Measurements from ENCODE around the gene GNPNAT1. TPM values are rescaled to one million over a fixed set of nuclear protein-coding genes. Genes with fewer than 3 reads are reported as not detected.

GNPNAT1 gene
- total and polyA plus RNA-seq, 3 donors from 2014 or later: 18.7 to 37.6 (median 19.9) TPM

DNA sequence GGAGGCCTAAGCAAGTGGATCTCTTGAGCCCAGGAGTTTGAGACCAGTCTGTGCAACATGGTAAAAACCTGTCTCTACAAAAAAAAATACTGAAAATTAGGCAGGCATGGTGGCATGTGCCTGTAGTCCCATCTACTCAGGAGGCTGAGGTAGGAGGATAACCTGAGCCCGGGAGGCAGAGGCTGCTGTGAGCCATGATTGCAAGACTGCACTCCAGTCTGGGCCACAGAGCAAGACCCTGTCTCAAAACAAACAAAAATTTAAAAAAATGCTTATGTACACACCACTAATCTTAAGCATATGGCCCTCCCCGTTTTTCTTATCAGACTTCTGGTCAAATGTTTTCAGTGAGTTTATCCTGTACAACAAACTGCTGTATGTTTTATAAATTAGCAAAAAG lies 1.7 kb upstream of the GNPNAT1 start:
- Histone ChIP-seq H3K27me3 (no peaks in the 10 kb centered on the region), H3K4me1 (peaks cover 8% of the 10 kb centered on the region), H3K27ac (no peak overlapping the region), H3K36me3 (ENCODE audit: low read depth, missing control alignments) (no peaks in the 10 kb centered on the region), H3K9me3 (no peaks in the 10 kb centered on the region), H3K4me3 (no peak overlapping the region)
- WGBS, 2 donors: 65 to 71% methylated on average over 2 of the region's 2 CpGs
- TF ChIP-seq POLR2A (IDR thresholded peaks at IDR 0.05): no peak
- TF ChIP-seq, protein P1, sequence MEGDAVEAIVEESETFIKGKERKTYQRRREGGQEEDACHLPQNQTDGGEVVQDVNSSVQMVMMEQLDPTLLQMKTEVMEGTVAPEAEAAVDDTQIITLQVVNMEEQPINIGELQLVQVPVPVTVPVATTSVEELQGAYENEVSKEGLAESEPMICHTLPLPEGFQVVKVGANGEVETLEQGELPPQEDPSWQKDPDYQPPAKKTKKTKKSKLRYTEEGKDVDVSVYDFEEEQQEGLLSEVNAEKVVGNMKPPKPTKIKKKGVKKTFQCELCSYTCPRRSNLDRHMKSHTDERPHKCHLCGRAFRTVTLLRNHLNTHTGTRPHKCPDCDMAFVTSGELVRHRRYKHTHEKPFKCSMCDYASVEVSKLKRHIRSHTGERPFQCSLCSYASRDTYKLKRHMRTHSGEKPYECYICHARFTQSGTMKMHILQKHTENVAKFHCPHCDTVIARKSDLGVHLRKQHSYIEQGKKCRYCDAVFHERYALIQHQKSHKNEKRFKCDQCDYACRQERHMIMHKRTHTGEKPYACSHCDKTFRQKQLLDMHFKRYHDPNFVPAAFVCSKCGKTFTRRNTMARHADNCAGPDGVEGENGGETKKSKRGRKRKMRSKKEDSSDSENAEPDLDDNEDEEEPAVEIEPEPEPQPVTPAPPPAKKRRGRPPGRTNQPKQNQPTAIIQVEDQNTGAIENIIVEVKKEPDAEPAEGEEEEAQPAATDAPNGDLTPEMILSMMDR (IDR thresholded peaks at IDR 0.05): no peak
- intact Hi-C loops (cut with DNase I; ENCODE audit: low total_unique reads): no loop called here
- DNase-seq: no peak

DNA sequence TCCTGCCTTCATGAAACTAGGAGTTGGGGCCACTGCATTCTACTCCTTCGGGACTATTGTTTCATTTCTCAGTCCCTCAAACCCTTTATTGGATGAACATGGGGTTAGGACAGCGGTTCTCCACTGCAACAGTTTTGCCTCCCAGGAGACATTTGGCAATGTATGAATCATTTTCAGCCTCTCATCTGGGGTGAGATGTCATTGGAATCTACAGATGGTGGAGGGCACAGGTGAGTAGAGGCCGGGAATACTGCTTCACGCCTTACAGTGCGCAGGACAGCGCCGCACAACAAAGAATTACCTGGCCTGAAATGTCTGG lies 649 bp upstream of the GNPNAT1 start:
- peak overlapping the region; percentile 81 to 90 for H3K27ac ChIP-seq
- no peaks in the 10 kb centered on the region for H3K9me3 ChIP-seq
- 27 to 54% methylated on average over 7 of the region's 7 CpGs for WGBS, 2 donors
- intact Hi-C loops (cut with DNase I; ENCODE audit: low total_unique reads): no loop called here
- H3K27me3 ChIP-seq: no peaks in the 10 kb centered on the region
- no peak for DNase-seq
- no peak for TF ChIP-seq POLR2A (IDR thresholded peaks at IDR 0.05)
- TF ChIP-seq, protein P1 (IDR thresholded peaks at IDR 0.05): no peak
- peak overlapping the region; percentile 76 to 79 for H3K4me3 ChIP-seq
- H3K4me1 ChIP-seq: peaks cover 11% of the 10 kb centered on the region
- H3K36me3 ChIP-seq (ENCODE audit: low read depth, missing control alignments): no peaks in the 10 kb centered on the region

DNA sequence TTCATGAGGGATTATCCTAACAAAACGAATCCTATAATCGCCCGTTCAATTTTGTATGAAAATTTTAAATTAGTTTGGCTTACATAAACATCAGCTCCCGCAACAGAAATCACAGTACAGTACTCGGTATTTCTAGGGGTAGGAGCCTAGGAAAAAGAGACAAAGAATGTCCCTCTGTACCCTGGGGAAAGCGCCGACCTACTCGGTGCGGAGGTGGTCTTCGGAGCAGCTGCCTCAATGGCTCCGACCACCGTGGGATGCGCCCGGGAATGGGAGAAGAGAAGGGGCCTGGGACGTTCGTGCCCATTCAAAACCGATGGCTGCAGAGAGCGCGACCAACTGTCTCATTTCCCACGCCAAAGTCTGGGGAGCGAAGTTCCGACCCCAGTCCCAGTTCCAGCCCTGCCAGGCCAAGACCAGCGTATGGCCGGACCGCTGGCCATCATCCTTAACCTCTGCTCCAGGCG lies 618 bp downstream of the GNPNAT1 start:
- H3K4me3 ChIP-seq: peak overlapping the region; percentile 76 to 79
- WGBS, 2 donors: 2 to 3% methylated on average over 11 to 26 of the region's 26 CpGs
- H3K4me1 ChIP-seq: peaks cover 11% of the 10 kb centered on the region
- H3K36me3 ChIP-seq (ENCODE audit: low read depth, missing control alignments): no peaks in the 10 kb centered on the region
- no peaks in the 10 kb centered on the region for H3K9me3 ChIP-seq
- intact Hi-C loops (cut with DNase I; ENCODE audit: low total_unique reads): no loop called here
- H3K27me3 ChIP-seq: no peaks in the 10 kb centered on the region
- H3K27ac ChIP-seq: peak overlapping the region; percentile 81 to 90
- TF ChIP-seq, protein P1 (IDR thresholded peaks at IDR 0.05): no peak
- TF ChIP-seq POLR2A (IDR thresholded peaks at IDR 0.05): no peak
- no peak for DNase-seq

DNA sequence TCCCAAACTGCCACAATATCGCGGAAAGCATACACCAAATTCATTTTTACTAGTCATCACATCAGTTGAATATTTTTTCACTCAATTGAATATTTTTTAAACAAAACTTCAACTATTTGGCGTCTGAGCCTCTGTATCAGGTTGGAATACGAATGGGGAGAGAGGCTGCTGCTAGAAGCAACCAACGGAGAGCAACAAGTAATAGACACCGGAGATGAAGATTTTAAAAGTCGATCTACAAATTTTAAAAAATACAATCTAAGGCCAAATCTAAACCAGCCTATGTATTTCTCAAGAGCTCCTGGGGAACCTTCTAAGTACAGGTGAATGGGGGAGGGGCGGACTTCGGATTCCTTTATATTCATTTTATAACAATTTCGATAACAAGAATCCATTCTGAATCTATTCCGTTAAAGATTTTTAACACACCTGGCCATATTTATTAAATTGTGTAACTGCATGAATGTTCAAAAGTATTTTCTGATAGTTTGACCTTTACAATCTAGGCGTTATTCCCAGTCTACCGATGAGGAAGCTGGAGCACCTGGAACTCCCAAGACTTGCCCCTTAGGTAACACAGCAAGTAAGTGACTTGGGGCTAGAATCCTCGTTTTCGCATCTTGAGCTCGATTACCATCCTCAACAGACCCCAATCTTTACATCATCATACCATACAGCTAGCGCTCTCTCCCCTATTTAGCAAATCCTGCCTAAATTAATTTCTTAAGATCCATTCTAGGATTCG lies 1.2 kb downstream of the GNPNAT1 start:
- no peak for TF ChIP-seq POLR2A (IDR thresholded peaks at IDR 0.05)
- TF ChIP-seq, protein P1 (IDR thresholded peaks at IDR 0.05): no peak
- H3K36me3 ChIP-seq (ENCODE audit: low read depth, missing control alignments): no peaks in the 10 kb centered on the region
- peak overlapping the region; percentile 76 to 79 for H3K4me3 ChIP-seq
- WGBS, 2 donors: 42 to 57% methylated on average over 18 of the region's 18 CpGs
- intact Hi-C loops (cut with DNase I; ENCODE audit: low total_unique reads): no loop called here
- H3K9me3 ChIP-seq: no peaks in the 10 kb centered on the region
- H3K27me3 ChIP-seq: no peaks in the 10 kb centered on the region
- DNase-seq: no peak
- peak overlapping the region; percentile 81 to 90 for H3K27ac ChIP-seq
- H3K4me1 ChIP-seq: peaks cover 11% of the 10 kb centered on the region

DNA sequence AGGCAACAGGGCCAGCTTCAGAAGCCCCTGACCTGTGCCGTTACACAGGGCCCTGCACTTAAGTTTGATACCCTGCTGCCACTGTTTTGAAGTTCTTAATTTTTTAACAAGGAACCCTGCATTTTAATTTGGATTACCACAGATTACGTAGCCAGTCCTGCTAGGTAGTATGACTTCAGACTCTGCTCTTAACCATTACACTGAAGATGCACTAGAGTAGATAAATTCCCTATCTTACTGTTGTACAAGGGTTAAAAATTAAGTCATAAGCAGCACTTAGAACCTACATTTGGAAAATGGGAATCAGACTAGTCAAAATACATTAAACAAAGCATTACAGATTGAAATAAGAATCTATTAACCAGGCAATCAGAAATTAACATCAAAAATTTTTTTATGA lies 2.3 kb downstream of the GNPNAT1 start:
- intact Hi-C loops (cut with DNase I; ENCODE audit: low total_unique reads): no loop called here
- no peaks in the 10 kb centered on the region for H3K36me3 ChIP-seq (ENCODE audit: low read depth, missing control alignments)
- TF ChIP-seq, protein P1 (IDR thresholded peaks at IDR 0.05): no peak
- no peak for TF ChIP-seq POLR2A (IDR thresholded peaks at IDR 0.05)

More for the DNA sequence above, 2.3 kb downstream of the GNPNAT1 start:
- WGBS, 2 donors: 32 to 53% methylated on average over 2 of the region's 2 CpGs
- H3K9me3 ChIP-seq: no peaks in the 10 kb centered on the region
- H3K4me3 ChIP-seq: no peak overlapping the region
- H3K27ac ChIP-seq: peak overlapping the region in 1 of 2 donors; percentile 48
- peaks cover 11% of the 10 kb centered on the region for H3K4me1 ChIP-seq
- DNase-seq: no peak
- no peaks in the 10 kb centered on the region for H3K27me3 ChIP-seq
